Measurements from ENCODE around the gene FEM1C. TPM values are rescaled to one million over a fixed set of nuclear protein-coding genes. Genes with fewer than 3 reads are reported as not detected.

FEM1C gene
- total RNA-seq, 1 experiment from 2014 or later = 10.4 TPM

DNA sequence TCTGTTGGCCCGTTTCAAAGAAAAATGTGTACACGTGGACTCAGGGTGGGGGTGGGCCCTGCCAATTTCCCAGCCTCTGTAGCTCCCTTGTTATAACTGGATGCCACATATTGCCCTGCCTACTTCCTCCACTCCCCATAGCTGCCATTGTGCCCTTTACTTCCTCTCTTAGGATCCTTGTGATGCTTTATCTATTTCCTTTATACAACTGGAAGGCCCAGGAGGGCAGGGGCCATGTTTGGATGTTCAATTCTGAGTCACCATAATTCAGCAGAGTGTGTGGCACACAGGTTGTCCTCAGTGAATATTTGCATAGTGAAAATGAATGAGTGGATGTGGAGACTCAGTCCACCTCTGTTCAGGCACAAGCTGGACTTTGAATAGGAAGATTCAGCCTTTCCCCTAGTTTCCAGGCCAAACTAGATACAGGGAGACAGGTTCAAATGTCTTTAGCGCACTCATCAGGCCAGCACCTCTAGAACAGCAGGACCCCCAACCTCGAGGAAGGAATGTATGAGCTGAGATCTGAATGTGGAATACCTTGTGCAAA is 10.6 kb upstream of the FEM1C start:
- no peak for ATAC-seq
- H3K36me3 ChIP-seq (ENCODE audit: control insufficient read depth, insufficient read depth, low read length) = no peaks in the 10 kb centered on the region
- POLR2A ChIA-PET = no interaction called here
- CTCF ChIA-PET = no interaction called here
- H3K4me3 ChIP-seq (ENCODE audit: low read depth in 2 of 2, low read length in 2 of 2) = no peak overlapping the region
- no peaks in the 10 kb centered on the region for H3K27me3 ChIP-seq (ENCODE audit: control insufficient read depth, insufficient read depth, low read length)
- DNase-seq (ENCODE audit: low read depth, low spot score) = no peak
- no peak overlapping the region for H3K27ac ChIP-seq (ENCODE audit: low read length)
- intact Hi-C loops (cut with micrococcal nuclease; ENCODE audit: unreplicated experiment) (no loop called here), in situ Hi-C loops (cut with HindIII; ENCODE audit: low pct_unique_long_range_greater_than_20kb, low sequenced_read_pairs) (no loop called here)
- TF ChIP-seq, protein P1, sequence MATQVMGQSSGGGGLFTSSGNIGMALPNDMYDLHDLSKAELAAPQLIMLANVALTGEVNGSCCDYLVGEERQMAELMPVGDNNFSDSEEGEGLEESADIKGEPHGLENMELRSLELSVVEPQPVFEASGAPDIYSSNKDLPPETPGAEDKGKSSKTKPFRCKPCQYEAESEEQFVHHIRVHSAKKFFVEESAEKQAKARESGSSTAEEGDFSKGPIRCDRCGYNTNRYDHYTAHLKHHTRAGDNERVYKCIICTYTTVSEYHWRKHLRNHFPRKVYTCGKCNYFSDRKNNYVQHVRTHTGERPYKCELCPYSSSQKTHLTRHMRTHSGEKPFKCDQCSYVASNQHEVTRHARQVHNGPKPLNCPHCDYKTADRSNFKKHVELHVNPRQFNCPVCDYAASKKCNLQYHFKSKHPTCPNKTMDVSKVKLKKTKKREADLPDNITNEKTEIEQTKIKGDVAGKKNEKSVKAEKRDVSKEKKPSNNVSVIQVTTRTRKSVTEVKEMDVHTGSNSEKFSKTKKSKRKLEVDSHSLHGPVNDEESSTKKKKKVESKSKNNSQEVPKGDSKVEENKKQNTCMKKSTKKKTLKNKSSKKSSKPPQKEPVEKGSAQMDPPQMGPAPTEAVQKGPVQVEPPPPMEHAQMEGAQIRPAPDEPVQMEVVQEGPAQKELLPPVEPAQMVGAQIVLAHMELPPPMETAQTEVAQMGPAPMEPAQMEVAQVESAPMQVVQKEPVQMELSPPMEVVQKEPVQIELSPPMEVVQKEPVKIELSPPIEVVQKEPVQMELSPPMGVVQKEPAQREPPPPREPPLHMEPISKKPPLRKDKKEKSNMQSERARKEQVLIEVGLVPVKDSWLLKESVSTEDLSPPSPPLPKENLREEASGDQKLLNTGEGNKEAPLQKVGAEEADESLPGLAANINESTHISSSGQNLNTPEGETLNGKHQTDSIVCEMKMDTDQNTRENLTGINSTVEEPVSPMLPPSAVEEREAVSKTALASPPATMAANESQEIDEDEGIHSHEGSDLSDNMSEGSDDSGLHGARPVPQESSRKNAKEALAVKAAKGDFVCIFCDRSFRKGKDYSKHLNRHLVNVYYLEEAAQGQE (IDR thresholded peaks at IDR 0.05; ENCODE audit: insufficient read depth in 1 of 2, low read depth in 2 of 2, low read length in 1 of 2) = no peak
- TF ChIP-seq, protein P2, sequence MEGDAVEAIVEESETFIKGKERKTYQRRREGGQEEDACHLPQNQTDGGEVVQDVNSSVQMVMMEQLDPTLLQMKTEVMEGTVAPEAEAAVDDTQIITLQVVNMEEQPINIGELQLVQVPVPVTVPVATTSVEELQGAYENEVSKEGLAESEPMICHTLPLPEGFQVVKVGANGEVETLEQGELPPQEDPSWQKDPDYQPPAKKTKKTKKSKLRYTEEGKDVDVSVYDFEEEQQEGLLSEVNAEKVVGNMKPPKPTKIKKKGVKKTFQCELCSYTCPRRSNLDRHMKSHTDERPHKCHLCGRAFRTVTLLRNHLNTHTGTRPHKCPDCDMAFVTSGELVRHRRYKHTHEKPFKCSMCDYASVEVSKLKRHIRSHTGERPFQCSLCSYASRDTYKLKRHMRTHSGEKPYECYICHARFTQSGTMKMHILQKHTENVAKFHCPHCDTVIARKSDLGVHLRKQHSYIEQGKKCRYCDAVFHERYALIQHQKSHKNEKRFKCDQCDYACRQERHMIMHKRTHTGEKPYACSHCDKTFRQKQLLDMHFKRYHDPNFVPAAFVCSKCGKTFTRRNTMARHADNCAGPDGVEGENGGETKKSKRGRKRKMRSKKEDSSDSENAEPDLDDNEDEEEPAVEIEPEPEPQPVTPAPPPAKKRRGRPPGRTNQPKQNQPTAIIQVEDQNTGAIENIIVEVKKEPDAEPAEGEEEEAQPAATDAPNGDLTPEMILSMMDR (IDR thresholded peaks at IDR 0.05) = no peak
- TF ChIP-seq SIN3A (IDR thresholded peaks at IDR 0.05; ENCODE audit: borderline replicate concordance, insufficient read depth, low read depth, low read length) = no peak
- no peak for TF ChIP-seq TCF7L2 (IDR thresholded peaks at IDR 0.05; ENCODE audit: low read depth, low read length)
- no peak for TF ChIP-seq POLR2AphosphoS5 (IDR thresholded peaks at IDR 0.05; ENCODE audit: low read depth, low read length)
- no peaks in the 10 kb centered on the region for H3K4me1 ChIP-seq (ENCODE audit: control insufficient read depth, insufficient read depth, low read length)
- no peaks in the 10 kb centered on the region for H3K9me3 ChIP-seq (ENCODE audit: control insufficient read depth, insufficient read depth, low read depth, low read length)
- BruUV-seq (replicated peaks) = no TSS peak

DNA sequence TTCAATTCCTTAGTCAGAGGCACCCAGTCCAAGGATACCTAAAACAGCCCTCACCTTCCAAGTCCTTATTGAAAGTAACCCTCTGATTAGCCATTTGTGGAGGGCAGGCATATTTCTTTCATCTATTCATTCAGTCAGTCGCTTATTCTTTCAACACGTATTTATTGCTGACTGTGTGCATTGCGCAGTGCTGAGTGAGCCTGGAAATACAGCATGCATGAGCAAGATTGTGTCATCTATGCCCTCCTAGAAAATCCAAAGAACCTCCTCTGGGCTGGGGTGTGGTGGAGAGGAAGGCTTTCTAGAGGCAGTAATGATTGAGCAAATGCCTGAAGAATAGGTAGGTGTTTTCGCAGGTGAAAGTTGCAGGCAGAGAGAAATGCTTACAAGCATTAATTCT is 8.5 kb upstream of the FEM1C start:
- POLR2A ChIA-PET = no interaction called here
- no peak for ATAC-seq

More for the DNA sequence above, 8.5 kb upstream of the FEM1C start:
- no peaks in the 10 kb centered on the region for H3K9me3 ChIP-seq (ENCODE audit: control insufficient read depth, insufficient read depth, low read depth, low read length)
- DNase-seq (ENCODE audit: low read depth, low spot score) = no peak
- in situ Hi-C loops (cut with HindIII; ENCODE audit: low pct_unique_long_range_greater_than_20kb, low sequenced_read_pairs) (no loop called here), intact Hi-C loops (cut with micrococcal nuclease; ENCODE audit: unreplicated experiment) (no loop called here)
- H3K4me3 ChIP-seq (ENCODE audit: low read depth in 2 of 2, low read length in 2 of 2) = no peak overlapping the region
- H3K27me3 ChIP-seq (ENCODE audit: control insufficient read depth, insufficient read depth, low read length) = no peaks in the 10 kb centered on the region
- H3K36me3 ChIP-seq (ENCODE audit: control insufficient read depth, insufficient read depth, low read length) = no peaks in the 10 kb centered on the region
- no peaks in the 10 kb centered on the region for H3K4me1 ChIP-seq (ENCODE audit: control insufficient read depth, insufficient read depth, low read length)
- TF ChIP-seq, protein P2 (IDR thresholded peaks at IDR 0.05) = no peak
- TF ChIP-seq, protein P1 (IDR thresholded peaks at IDR 0.05; ENCODE audit: insufficient read depth in 1 of 2, low read depth in 2 of 2, low read length in 1 of 2) = no peak
- TF ChIP-seq SIN3A (IDR thresholded peaks at IDR 0.05; ENCODE audit: borderline replicate concordance, insufficient read depth, low read depth, low read length) (no peak), POLR2AphosphoS5 (IDR thresholded peaks at IDR 0.05; ENCODE audit: low read depth, low read length) (no peak), TCF7L2 (IDR thresholded peaks at IDR 0.05; ENCODE audit: low read depth, low read length) (no peak)
- CTCF ChIA-PET = no interaction called here
- BruUV-seq (replicated peaks) = no TSS peak
- H3K27ac ChIP-seq (ENCODE audit: low read length) = no peak overlapping the region

Measured in Panc1 (cell line).